Hepatocyte (in vitro differentiated cells): ENCODE results near the gene WHRN. TPM values are rescaled to one million over a fixed set of nuclear protein-coding genes. Genes with fewer than 3 reads are reported as not detected.

Experiments used
- DNase-seq: peaks from one replicate; pipeline ENCODE4 v3.0.0-alpha.2; 2016; ENCODE audit warnings: low spot score
- H2AFZ ChIP-seq: fragments of 200-600 bp; sonication (generic); 2 replicates; pipeline ENCODE4 v1.6.0; 2016; ENCODE audit warnings: antibody characterized with exemption, mild to moderate bottlenecking
- H3K27ac ChIP-seq: fragments of 200-600 bp; sonication (generic); 2 replicates; pipeline ENCODE4 v1.5.1; 2016; ENCODE audit warnings: mild to moderate bottlenecking
- H3K27me3 ChIP-seq: fragments of 200-600 bp; sonication (generic); 2 replicates; pipeline ENCODE4 v1.6.1; 2016
- H3K36me3 ChIP-seq: fragments of 200-600 bp; sonication (generic); replicated peaks from 2 replicates; pipeline ENCODE4 v1.5.1; 2016; ENCODE audit warnings: low read depth; ENCODE audit not compliant: insufficient read depth
- H3K4me1 ChIP-seq: fragments of 200-600 bp; sonication (generic); 2 replicates; pipeline ENCODE4 v1.5.1; 2016; ENCODE audit warnings: mild to moderate bottlenecking, moderate library complexity; ENCODE audit not compliant: insufficient read depth
- H3K4me2 ChIP-seq: fragments of 200-600 bp; sonication (generic); 2 replicates; pipeline ENCODE4 v1.6.0; 2016
- H3K4me3 ChIP-seq: fragments of 200-600 bp; sonication (generic); 2 replicates; pipeline ENCODE4 v1.5.1; 2016; ENCODE audit warnings: mild to moderate bottlenecking
- H3K79me2 ChIP-seq: fragments of 200-600 bp; sonication (generic); 2 replicates; pipeline ENCODE4 v1.6.0; 2017; ENCODE audit warnings: mild to moderate bottlenecking
- H3K9me2 ChIP-seq: fragments of 200-600 bp; sonication (generic); replicated peaks from 2 replicates; pipeline ENCODE4 v1.6.0; 2017; ENCODE audit warnings: mild to moderate bottlenecking; ENCODE audit not compliant: insufficient read depth
- H3K9me3 ChIP-seq: fragments of 200-600 bp; sonication (generic); 2 replicates; pipeline ENCODE4 v1.5.1; 2016; ENCODE audit warnings: low read depth, mild to moderate bottlenecking
- H4K20me1 ChIP-seq: fragments of 200-600 bp; sonication (generic); 2 replicates; pipeline ENCODE4 v1.6.0; 2016; ENCODE audit warnings: mild to moderate bottlenecking; ENCODE audit not compliant: insufficient read depth, poor library complexity, severe bottlenecking
- CTCF ChIP-seq: fragments of 200-600 bp; sonication (generic); IDR thresholded peaks from 2 replicates; pipeline ENCODE4 v1.5.1; 2016; ENCODE audit warnings: antibody characterized with exemption, mild to moderate bottlenecking; ENCODE audit not compliant: poor library complexity
- EZH2 ChIP-seq: fragments of 200-600 bp; sonication (generic); IDR thresholded peaks from 2 replicates; pipeline ENCODE4 v1.6.1; 2016; ENCODE audit warnings: antibody characterized with exemption, mild to moderate bottlenecking, borderline replicate concordance
- EZH2phosphoT487 ChIP-seq: fragments of 200-600 bp; sonication (generic); IDR thresholded peaks from one replicate; pipeline ENCODE4 v1.6.1; 2018; ENCODE audit warnings: antibody characterized with exemption, mild to moderate bottlenecking, low read depth, moderate library complexity; ENCODE audit not compliant: unreplicated experiment, severe bottlenecking
- WGBS: methylation state at CpG from one replicate; pipeline ENCODE4 v1.1.6; 2016; ENCODE audit warnings: low lambda C conversion rate; ENCODE audit errors: missing lambda C conversion rate; 5-methylcytosine and 5-hydroxymethylcytosine counted together
- polyA plus RNA-seq: library from polyadenylated mRNA; unstranded; fragments of >200 nt; fragmentation: Nextera tagmentation; extraction: Ambion mirVana; gene quantifications from 2 replicates; pipeline ENCODE4 v1.2.1, GENCODE V29; 2016
- total RNA-seq: library from RNA; depleted of rRNA; stranded (reverse); fragments of >200 nt; gene quantifications from 2 replicates; pipeline ENCODE4 v1.2.3, GENCODE V29; 2014

Gene WHRN
- total and polyA plus RNA-seq, 2 experiments from 2014 or later: 3.2 to 6.6 TPM

DNA sequence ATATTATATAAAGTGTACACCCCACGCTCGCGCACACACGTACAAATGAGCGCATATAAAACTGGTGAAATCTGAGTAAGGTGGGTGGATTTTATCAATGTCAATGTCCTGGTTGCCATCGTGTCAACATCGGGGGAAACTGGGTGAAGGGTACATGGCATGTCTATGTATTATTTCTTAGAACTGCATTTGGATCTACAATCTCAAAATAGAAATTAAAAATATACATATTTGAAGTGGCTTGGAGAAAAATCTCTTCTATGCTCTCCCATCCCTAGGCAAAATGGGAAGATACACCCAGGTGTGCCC, 763 bp upstream of the WHRN start:
- no peaks in the 10 kb centered on the region for H3K9me2 ChIP-seq
- peak overlapping the region; percentile 83 for H3K4me3 ChIP-seq
- no peak for TF ChIP-seq EZH2phosphoT487
- TF ChIP-seq CTCF: no peak
- TF ChIP-seq EZH2: no peak
- no peaks in the 10 kb centered on the region for H4K20me1 ChIP-seq
- 58% methylated on average over 7 of the region's 7 CpGs for WGBS
- peaks cover 20% of the 10 kb centered on the region for H3K4me1 ChIP-seq
- no peaks in the 10 kb centered on the region for H3K9me3 ChIP-seq
- H3K27me3 ChIP-seq: peaks cover 20% of the 10 kb centered on the region
- H2AFZ ChIP-seq: peak overlapping the region; percentile 85
- H3K27ac ChIP-seq: no peak overlapping the region
- H3K4me2 ChIP-seq: peak overlapping the region; percentile 95
- H3K36me3 ChIP-seq: no peaks in the 10 kb centered on the region
- H3K79me2 ChIP-seq: peaks cover 1% of the 10 kb centered on the region
- DNase-seq: no peak

DNA sequence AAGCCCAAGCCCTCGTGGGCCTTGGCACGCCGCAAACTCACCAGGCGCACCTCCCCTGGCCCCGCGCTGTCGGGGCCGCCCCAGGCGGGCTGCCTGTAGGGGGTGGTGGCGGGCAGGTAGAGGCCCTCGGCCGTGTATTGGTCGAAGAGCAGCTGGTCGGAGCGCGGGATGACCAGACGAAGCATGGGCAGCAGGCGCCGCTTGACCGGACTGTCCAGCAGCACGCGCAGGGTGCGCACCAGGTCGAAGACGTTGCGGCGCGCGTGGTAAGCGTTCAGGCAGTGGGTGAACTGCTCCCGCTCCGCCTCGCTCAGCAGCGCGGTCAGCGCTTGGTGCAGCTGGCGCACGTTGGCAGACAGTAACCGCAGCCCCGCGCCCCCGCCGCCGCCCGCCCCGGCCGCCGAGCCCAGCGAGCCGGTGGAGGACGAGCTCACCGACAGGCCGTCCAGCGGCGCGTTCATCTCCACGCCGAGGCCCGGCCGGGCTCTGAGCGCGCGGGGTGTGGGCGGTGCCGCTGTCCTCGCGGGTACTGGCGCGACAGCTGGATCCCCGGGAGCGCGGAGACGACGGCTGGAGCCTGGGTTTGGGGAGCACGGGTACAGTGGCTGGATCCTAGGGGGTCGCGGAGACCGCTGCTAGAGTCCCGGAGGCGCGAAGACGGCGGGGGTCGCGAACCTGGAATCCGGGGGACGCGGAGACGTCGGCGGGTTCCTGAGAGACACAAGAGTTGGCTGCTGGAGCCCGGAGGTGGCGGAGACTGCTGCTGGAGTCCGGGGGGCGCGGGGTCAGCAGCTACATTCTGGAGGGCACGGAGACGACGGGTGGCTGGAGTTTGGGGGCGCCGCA, 709 bp downstream of the WHRN start:
- Histone ChIP-seq H3K4me3 (peak overlapping the region; percentile 53), H3K9me2 (no peaks in the 10 kb centered on the region), H2AFZ (peak overlapping the region; percentile 81), H3K27me3 (peaks cover 15% of the 10 kb centered on the region), H4K20me1 (no peaks in the 10 kb centered on the region), H3K36me3 (no peaks in the 10 kb centered on the region), H3K79me2 (peaks cover 6% of the 10 kb centered on the region), H3K27ac (peak overlapping the region; percentile 55), H3K9me3 (no peaks in the 10 kb centered on the region), H3K4me1 (peaks cover 20% of the 10 kb centered on the region), H3K4me2 (peak overlapping the region; percentile 95)
- peak; percentile 72 for DNase-seq
- 8% methylated on average over 67 of the region's 101 CpGs for WGBS
- no peak for TF ChIP-seq EZH2
- no peak for TF ChIP-seq EZH2phosphoT487
- TF ChIP-seq CTCF: peak; percentile 45

GRCh38 chr9:114503522-114504340, 1.5 kb downstream of the WHRN start:
- no peaks in the 10 kb centered on the region for H3K9me2 ChIP-seq
- peak overlapping the region; percentile 81 for H2AFZ ChIP-seq
- peak overlapping the region; percentile 95 for H3K4me2 ChIP-seq
- no peaks in the 10 kb centered on the region for H3K9me3 ChIP-seq
- DNase-seq: no peak
- no peak overlapping the region for H3K27ac ChIP-seq
- no peaks in the 10 kb centered on the region for H4K20me1 ChIP-seq
- peaks cover 20% of the 10 kb centered on the region for H3K4me1 ChIP-seq
- 79% methylated on average over 18 of the region's 18 CpGs for WGBS
- peaks cover 6% of the 10 kb centered on the region for H3K79me2 ChIP-seq
- peak overlapping the region; percentile 53 for H3K4me3 ChIP-seq
- H3K27me3 ChIP-seq: peaks cover 7% of the 10 kb centered on the region
- no peak for TF ChIP-seq EZH2
- TF ChIP-seq EZH2phosphoT487: no peak
- no peak for TF ChIP-seq CTCF
- no peaks in the 10 kb centered on the region for H3K36me3 ChIP-seq
